OCI-LY3 (cell line): ENCODE data around the gene HAPLN1.

Experiments
- CTCF ChIP-seq: fragments of 200-600, 300-600 bp; sonication (generic); IDR thresholded peaks from 2 replicates; pipeline ENCODE4 v1.5.1; 2014; ENCODE audit warnings: antibody characterized with exemption, low read length, low read depth
- EZH2phosphoT487 ChIP-seq: fragments of 200-600 bp; shearing (Covaris generic); IDR thresholded peaks from 2 replicates; pipeline ENCODE4 v1.6.1; 2018; ENCODE audit warnings: antibody characterized with exemption, mixed run types, low read depth

GRCh38 chr5:83750749-83751148 lies 30.1 kb upstream of the HAPLN1 start:
- TF ChIP-seq CTCF (no peak), EZH2phosphoT487 (no peak)
